ENCODE measurements around the gene TRIP10.

Gene TRIP10

GRCh38 chr19:6712231-6712630, 27.2 kb upstream of the TRIP10 start:
- no peak for DNase-seq

DNA sequence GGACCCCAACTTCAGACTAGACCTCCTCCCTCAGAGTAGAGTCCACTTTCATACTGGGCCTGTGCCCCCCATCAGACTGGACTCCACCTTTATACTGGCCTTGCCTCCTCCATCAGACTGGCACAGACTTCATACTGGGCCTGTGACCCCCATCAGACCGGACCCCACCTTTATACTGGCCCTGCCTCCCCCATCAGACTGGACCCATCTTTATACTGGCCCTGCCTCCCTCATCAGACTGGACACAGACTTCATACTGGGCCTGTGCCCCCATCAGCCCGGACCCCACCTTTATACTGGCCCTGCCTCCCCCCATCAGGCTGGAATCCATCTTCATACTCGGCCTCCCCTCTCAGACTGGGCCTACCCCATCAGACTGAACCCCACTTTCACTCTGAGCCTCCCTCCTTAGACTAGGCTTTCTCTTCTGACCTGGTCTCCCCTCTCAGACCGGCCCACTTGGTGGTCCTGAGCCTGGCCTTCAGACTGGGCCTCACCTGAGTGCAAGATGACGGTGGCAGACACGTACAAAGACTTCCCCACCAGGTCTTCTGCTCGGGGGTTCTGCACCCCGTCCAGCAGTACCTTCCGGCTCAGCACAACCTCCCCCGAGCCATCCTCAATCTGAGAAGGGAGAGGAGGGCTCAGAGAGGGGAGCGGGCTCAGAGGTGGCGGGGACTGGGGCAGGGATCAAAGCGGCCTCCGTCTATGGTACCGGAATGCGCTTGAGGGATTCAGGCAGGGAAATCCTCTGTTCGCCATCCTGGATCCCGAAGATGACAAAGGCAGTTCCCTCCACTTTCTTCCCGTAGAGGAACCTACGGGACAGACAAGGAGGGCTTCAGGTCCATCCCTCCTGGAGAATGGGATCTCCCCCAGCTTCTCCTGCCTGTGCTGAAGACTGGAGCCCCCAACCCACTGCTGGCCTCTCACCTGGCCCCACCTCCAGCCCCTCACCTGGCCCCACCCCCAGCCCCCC, 26.5 kb upstream of the TRIP10 start:
- DNase-seq = no peak

DNA sequence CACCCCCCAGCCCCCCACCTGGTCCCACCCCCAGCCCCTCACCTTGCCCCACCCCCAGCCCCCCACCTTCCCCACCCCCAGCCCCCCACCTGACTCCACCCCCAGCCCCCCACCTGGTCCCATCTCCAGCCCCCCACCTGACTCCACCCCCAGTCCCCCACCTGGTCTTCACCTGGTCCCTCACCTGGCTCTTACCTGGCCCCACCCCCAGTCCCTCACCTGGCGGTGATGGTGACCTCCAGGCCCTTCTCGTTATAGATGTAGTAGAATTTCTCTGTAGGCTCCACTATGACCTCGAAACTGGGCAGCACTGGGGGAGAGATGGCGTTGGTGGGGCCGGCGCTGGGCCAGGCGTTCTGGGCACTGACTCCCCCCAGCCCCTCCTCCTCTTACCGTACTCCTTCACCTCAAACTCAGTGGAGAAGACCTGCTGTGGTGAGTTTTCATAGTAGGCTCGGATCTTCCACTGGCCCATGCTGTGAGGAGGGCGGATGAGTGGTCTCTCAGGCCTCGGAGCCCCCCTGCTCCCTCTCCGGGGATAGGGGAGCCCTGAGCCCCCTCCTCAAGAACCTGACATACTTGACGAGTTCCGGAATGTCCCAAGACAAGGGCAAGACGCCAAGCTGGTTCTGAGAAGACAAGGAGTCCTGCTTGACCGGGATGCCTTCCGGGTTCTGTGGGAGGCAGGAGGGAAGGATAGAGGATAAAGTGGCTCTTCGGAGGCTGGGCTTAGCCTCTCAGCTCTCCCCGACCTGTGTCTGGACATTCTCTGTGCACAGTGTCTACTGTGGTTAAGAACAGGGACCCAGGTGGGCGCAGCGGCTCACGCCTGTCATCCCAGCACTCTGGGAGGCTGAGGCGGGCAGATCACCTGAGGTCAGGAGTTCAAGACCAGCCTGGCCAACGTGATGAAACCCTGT, 25.4 kb upstream of the TRIP10 start:
- DNase-seq = no peak

DNA sequence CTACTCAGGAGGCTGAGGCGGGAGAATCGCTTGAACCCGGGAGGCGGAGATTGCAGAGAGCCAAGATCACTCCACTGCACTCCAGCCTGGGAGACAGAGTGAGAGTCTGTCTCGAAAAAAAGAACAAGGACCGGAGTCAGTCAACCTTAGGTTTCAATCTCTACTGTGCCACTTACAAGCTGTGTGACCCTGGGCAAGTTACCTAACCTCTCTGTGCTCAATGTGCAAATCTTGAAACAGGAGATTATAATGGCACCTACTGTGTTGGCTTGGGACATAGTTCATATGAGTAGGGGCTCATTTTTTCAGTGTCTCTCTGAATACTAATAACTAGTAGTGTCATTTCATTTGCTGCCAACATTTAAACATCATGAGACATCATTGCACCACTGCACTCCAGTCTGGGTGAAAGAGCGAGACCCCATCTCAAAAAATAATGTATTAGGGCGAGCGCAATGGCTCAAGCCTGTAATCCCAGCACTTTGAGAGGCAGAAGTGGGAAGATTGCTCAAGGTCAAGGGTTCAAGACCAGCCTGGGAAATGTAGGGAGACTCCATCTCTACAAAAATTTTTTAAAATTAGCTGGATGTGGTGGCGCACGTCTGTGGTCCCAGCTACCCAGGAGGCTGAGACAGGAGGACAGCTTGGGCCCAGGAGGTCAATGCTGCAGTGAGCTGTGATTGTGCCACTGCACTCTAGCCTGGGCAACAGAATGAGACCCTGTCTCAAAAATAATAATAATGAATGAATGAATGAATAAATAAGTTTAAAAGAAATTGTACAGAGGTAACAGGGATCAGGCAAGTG, 24.5 kb upstream of the TRIP10 start:
- DNase-seq = no peak

GRCh38 chr19:6716610-6716970, 22.9 kb upstream of the TRIP10 start:
- no peak for DNase-seq

- no peak for DNase-seq
Observed at GRCh38 chr19:6717036-6717435, 22.4 kb upstream of the TRIP10 start.

- no peak for DNase-seq
Observed at GRCh38 chr19:6717441-6717971, 22.0 kb upstream of the TRIP10 start.

GRCh38 chr19:6718111-6718740, 21.3 kb upstream of the TRIP10 start:
- no peak for DNase-seq

- no peak for DNase-seq
Observed at GRCh38 chr19:6718741-6719539, 20.5 kb upstream of the TRIP10 start.

DNA sequence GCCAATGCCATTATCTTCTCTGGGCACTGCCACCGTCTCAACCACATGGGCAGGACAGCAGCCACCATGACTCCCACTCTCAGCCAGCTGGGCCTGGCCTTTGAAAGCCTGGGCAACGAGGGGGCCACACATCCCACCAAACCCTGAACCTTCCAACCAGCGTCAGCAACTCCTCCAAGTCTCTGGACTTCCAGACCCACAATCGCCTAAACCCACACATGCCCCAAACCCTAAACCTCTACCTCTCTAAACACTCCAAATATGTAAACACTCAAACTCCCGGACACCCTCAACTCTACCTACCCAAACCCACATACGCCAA, 20.0 kb upstream of the TRIP10 start:
- no peak for DNase-seq

- DNase-seq = no peak
Observed at GRCh38 chr19:6719992-6720368, 19.5 kb upstream of the TRIP10 start.

DNA sequence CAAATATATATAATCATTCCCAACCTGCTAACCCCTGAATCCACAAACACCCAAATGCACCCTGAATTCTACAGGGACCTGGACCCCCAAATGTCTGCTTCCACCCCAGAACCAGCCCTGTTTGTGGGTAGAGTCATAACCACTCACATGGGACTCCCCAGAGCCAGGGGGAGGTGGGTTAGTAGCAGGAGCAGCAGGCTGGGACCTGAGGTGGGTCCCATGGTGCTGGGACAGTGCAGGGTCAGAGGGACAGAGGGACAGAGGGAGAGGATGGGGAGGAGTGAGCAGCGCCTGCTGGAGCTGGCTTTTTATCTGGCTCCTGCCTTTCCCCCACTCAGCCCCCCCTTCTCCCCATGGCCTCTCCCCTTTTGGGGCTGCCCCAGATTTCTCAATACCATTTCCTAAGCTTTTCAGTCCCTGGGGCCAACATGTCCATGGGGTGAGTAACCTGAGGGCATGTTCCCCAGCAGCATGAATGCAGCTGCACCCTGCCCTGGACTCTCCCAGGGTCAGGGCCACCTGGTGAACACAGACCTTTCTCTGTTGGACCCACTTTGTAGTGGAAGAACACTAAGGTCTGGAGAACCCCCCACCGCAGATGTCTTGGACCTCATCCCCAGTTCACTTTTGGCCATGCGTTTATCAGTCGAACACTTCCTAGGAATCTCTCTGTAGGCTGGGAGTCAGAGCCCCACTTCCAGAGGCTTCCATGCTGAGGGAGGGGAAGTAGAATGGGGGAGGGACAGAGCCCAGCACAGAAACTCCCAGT, 18.9 kb upstream of the TRIP10 start, which contains the start of gene C3:
Gene C3 (minus strand): TSS at position 282 of the 769 bp plus-strand sequence. CDS start 61 bp downstream, at position 221.
- peak; percentile 53 for DNase-seq

- DNase-seq = no peak
Observed at GRCh38 chr19:6721138-6721474, 18.4 kb upstream of the TRIP10 start.

- DNase-seq = no peak
Observed at GRCh38 chr19:6721773-6722172, 17.7 kb upstream of the TRIP10 start.

- DNase-seq = peak; percentile 39
Observed at GRCh38 chr19:6723108-6723618, 16.3 kb upstream of the TRIP10 start.

DNA sequence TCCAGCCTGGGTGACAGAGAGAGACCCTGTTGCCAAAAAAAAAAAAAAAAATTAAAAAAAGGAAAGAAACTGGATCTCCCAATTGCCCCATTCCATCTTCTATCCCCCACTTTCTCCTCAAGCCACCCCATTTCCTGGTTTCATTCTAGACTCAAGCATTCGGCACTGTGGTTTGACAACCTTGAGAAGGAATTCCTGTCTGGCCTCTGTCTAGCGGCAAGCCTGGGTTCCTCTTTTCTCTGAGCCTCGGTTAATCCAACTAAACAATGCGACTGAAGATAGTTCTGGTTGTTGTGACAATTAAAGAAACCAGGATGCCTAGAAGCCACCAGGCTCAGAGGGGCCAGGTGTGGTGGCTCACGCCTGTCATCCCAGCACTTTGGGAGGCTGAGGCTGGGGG, 15.7 kb upstream of the TRIP10 start:
- DNase-seq = peak; percentile 25

- no peak for DNase-seq
Observed at GRCh38 chr19:6724631-6725492, 14.6 kb upstream of the TRIP10 start.

- no peak for DNase-seq
Observed at GRCh38 chr19:6725513-6726231, 13.8 kb upstream of the TRIP10 start.
